ENCODE measurements around the gene MARCHF5.

GRCh38 chr10:92278996-92279696 is 11.8 kb upstream of the MARCHF5 start:
- TF ChIP-seq POLR2A (IDR thresholded peaks at IDR 0.05; ENCODE audit: low read depth, low read length) (no peak), USF2 (IDR thresholded peaks at IDR 0.05; ENCODE audit: low read depth, low read length) (no peak), CTCF (conservative IDR thresholded peaks at IDR 0.05; ENCODE audit: low read depth, low read length) (no peak), BHLHE40 (IDR thresholded peaks at IDR 0.05; ENCODE audit: low read depth, low read length) (no peak), FOS (IDR thresholded peaks at IDR 0.05; ENCODE audit: low read depth, low read length) (no peak), SMC3 (IDR thresholded peaks at IDR 0.05; ENCODE audit: low read depth, low read length) (no peak), RFX5 (IDR thresholded peaks at IDR 0.05; ENCODE audit: low read depth, low read length) (no peak), CEBPB (IDR thresholded peaks at IDR 0.05; ENCODE audit: low read depth, low read length) (no peak), CHD1 (IDR thresholded peaks at IDR 0.05; ENCODE audit: low read depth, low read length) (no peak), MXI1 (IDR thresholded peaks at IDR 0.05; ENCODE audit: borderline replicate concordance, low read depth, low read length) (no peak), NFE2L2 (IDR thresholded peaks at IDR 0.05; ENCODE audit: low read depth, low read length) (no peak)
